ENCODE data around the gene FAM210A.

FAM210A gene

GRCh38 chr18:13760047-13760446 lies 33.7 kb upstream of the FAM210A start:
- no peaks in the 10 kb centered on the region for H3K27me3 ChIP-seq (ENCODE audit: insufficient read depth, low read length, poor library complexity)
- H2AFZ ChIP-seq (ENCODE audit: low read depth, low read length), result no peak overlapping the region
- H3K9ac ChIP-seq (ENCODE audit: low read depth, low read length), result no peak overlapping the region
- H3K4me2 ChIP-seq (ENCODE audit: insufficient read depth, low read length), result no peak overlapping the region
- H3K4me1 ChIP-seq (ENCODE audit: insufficient read depth, low read length), result no peaks in the 10 kb centered on the region
- H3K9me3 ChIP-seq (ENCODE audit: insufficient read depth, low read length, severe bottlenecking), result peaks cover 3% of the 10 kb centered on the region
- no peak overlapping the region for H3K4me3 ChIP-seq (ENCODE audit: low read depth in 1 of 2, low read length in 2 of 2)
- no peak overlapping the region for H3K27ac ChIP-seq (ENCODE audit: low read length)
- TF ChIP-seq EZH2 (IDR thresholded peaks at IDR 0.05; ENCODE audit: borderline replicate concordance, low read depth, low read length, severe bottlenecking), result no peak
- no peak for TF ChIP-seq CTCF (IDR thresholded peaks at IDR 0.05; ENCODE audit: borderline replicate concordance, extremely low read depth, low read length, poor library complexity, severe bottlenecking)
- DNase-seq (no peak), ATAC-seq (ENCODE audit: insufficient read depth, low read depth) (no peak)
- no peaks in the 10 kb centered on the region for H4K20me1 ChIP-seq (ENCODE audit: insufficient read depth, low read length)
- H3K79me2 ChIP-seq (ENCODE audit: insufficient read depth, low read length), result no peaks in the 10 kb centered on the region
- peaks cover 60% of the 10 kb centered on the region for H3K36me3 ChIP-seq (ENCODE audit: insufficient read depth, low read length)

- Histone ChIP-seq H3K4me2 (ENCODE audit: insufficient read depth, low read length) (no peak overlapping the region), H3K4me1 (ENCODE audit: insufficient read depth, low read length) (no peaks in the 10 kb centered on the region), H3K36me3 (ENCODE audit: insufficient read depth, low read length) (peaks cover 66% of the 10 kb centered on the region)
Measured at GRCh38 chr18:13758622-13759021, 32.3 kb upstream of the FAM210A start.

GRCh38 chr18:13756671-13757070 lies 30.3 kb upstream of the FAM210A start:
- H3K27ac ChIP-seq (ENCODE audit: low read length), result no peak overlapping the region
- no peak for ATAC-seq (ENCODE audit: insufficient read depth, low read depth)
- H3K4me2 ChIP-seq (ENCODE audit: insufficient read depth, low read length), result no peak overlapping the region
- H3K9me3 ChIP-seq (ENCODE audit: insufficient read depth, low read length, severe bottlenecking), result no peaks in the 10 kb centered on the region
- no peak for DNase-seq
- H3K4me1 ChIP-seq (ENCODE audit: insufficient read depth, low read length), result no peaks in the 10 kb centered on the region
- no peak overlapping the region for H2AFZ ChIP-seq (ENCODE audit: low read depth, low read length)
- H4K20me1 ChIP-seq (ENCODE audit: insufficient read depth, low read length), result no peaks in the 10 kb centered on the region
- TF ChIP-seq EZH2 (IDR thresholded peaks at IDR 0.05; ENCODE audit: borderline replicate concordance, low read depth, low read length, severe bottlenecking) (no peak), CTCF (IDR thresholded peaks at IDR 0.05; ENCODE audit: borderline replicate concordance, extremely low read depth, low read length, poor library complexity, severe bottlenecking) (no peak)
- no peak overlapping the region for H3K4me3 ChIP-seq (ENCODE audit: low read depth in 1 of 2, low read length in 2 of 2)
- no peak overlapping the region for H3K9ac ChIP-seq (ENCODE audit: low read depth, low read length)
- H3K36me3 ChIP-seq (ENCODE audit: insufficient read depth, low read length), result peaks cover 70% of the 10 kb centered on the region
- no peaks in the 10 kb centered on the region for H3K27me3 ChIP-seq (ENCODE audit: insufficient read depth, low read length, poor library complexity)
- H3K79me2 ChIP-seq (ENCODE audit: insufficient read depth, low read length), result no peaks in the 10 kb centered on the region

More at GRCh38 chr18:13758622-13759021, 32.3 kb upstream of the FAM210A start:
- ATAC-seq (ENCODE audit: insufficient read depth, low read depth) (no peak), DNase-seq (no peak)
- Histone ChIP-seq H3K27ac (ENCODE audit: low read length) (no peak overlapping the region), H3K27me3 (ENCODE audit: insufficient read depth, low read length, poor library complexity) (no peaks in the 10 kb centered on the region), H4K20me1 (ENCODE audit: insufficient read depth, low read length) (no peaks in the 10 kb centered on the region), H3K9ac (ENCODE audit: low read depth, low read length) (no peak overlapping the region), H2AFZ (ENCODE audit: low read depth, low read length) (no peak overlapping the region), H3K9me3 (ENCODE audit: insufficient read depth, low read length, severe bottlenecking) (no peaks in the 10 kb centered on the region), H3K79me2 (ENCODE audit: insufficient read depth, low read length) (no peaks in the 10 kb centered on the region), H3K4me3 (ENCODE audit: low read depth in 1 of 2, low read length in 2 of 2) (no peak overlapping the region)
- no peak for TF ChIP-seq CTCF (IDR thresholded peaks at IDR 0.05; ENCODE audit: borderline replicate concordance, extremely low read depth, low read length, poor library complexity, severe bottlenecking)
- no peak for TF ChIP-seq EZH2 (IDR thresholded peaks at IDR 0.05; ENCODE audit: borderline replicate concordance, low read depth, low read length, severe bottlenecking)

GRCh38 chr18:13756261-13756660 lies 29.9 kb upstream of the FAM210A start:
- ATAC-seq (ENCODE audit: insufficient read depth, low read depth), result no peak

More at GRCh38 chr18:13756261-13756660, 29.9 kb upstream of the FAM210A start:
- no peaks in the 10 kb centered on the region for H3K27me3 ChIP-seq (ENCODE audit: insufficient read depth, low read length, poor library complexity)
- no peaks in the 10 kb centered on the region for H4K20me1 ChIP-seq (ENCODE audit: insufficient read depth, low read length)
- no peak overlapping the region for H3K4me2 ChIP-seq (ENCODE audit: insufficient read depth, low read length)
- no peak for DNase-seq
- no peaks in the 10 kb centered on the region for H3K79me2 ChIP-seq (ENCODE audit: insufficient read depth, low read length)
- H3K36me3 ChIP-seq (ENCODE audit: insufficient read depth, low read length), result peaks cover 70% of the 10 kb centered on the region
- H3K4me1 ChIP-seq (ENCODE audit: insufficient read depth, low read length), result no peaks in the 10 kb centered on the region
- no peak overlapping the region for H3K27ac ChIP-seq (ENCODE audit: low read length)
- TF ChIP-seq EZH2 (IDR thresholded peaks at IDR 0.05; ENCODE audit: borderline replicate concordance, low read depth, low read length, severe bottlenecking) (no peak), CTCF (IDR thresholded peaks at IDR 0.05; ENCODE audit: borderline replicate concordance, extremely low read depth, low read length, poor library complexity, severe bottlenecking) (no peak)
- H3K9ac ChIP-seq (ENCODE audit: low read depth, low read length), result no peak overlapping the region
- no peaks in the 10 kb centered on the region for H3K9me3 ChIP-seq (ENCODE audit: insufficient read depth, low read length, severe bottlenecking)
- no peak overlapping the region for H2AFZ ChIP-seq (ENCODE audit: low read depth, low read length)
- no peak overlapping the region for H3K4me3 ChIP-seq (ENCODE audit: low read depth in 1 of 2, low read length in 2 of 2)

All from DND-41 (cell line).